Stimulated activated naive CD4-positive, alpha-beta T cell (primary cell): ENCODE measurements around the gene C12orf75.
"Not testable (repeated sequence)": the region's sequence is repeated elsewhere in the genome, so short reads cannot be mapped to it uniquely, and the experiment has no call there.

ENCODE experiments used
- DNase-seq, 6 experiments: peaks; one replicate each; lab custom pipeline; 2025; lab: John Stamatoyannopoulos, UW

C12orf75 gene

GRCh38 chr12:105336411-105336810, 5.9 kb downstream of the C12orf75 start:
- DNase-seq, result no peak

DNA sequence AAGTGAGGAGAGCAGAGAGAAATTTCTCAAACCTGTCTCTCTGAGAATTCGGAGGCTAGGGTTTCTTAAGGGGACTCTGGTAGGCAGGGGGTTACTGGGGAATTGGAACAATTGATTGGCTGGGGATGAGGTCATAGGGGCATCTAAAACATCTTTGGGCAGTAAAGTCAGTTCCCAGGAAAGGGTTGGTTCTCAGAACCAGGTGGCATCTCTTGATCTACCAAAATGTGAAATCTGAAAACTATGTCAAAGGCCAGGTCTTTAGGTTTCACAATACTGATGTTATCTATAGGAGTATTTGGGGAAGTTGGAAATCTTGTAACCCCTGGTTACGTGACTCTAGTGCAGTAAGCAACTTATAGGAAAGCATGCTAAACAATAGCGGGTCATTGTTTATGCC, 6.9 kb downstream of the C12orf75 start:
- DNase-seq, result no peak

GRCh38 chr12:105338966-105339365, 8.5 kb downstream of the C12orf75 start:
- no peak for DNase-seq

DNA sequence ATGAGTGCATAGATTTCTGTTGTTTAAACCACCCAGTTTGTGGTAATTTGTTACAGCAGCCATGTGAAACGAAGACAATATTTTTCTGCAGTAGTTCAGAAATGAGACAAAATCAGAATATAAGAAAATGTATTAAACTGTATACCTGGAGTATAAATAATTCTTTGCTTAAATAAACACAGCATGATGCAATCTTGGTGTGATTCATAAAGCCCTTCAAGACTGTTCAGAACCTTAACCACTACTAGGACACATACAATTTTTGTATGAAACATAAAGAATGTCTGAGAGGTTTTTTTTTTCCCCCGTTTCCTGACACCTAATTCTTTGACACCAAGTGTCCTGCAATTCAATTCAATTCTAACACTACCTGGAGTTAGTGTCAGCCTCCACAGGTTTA, 10.5 kb downstream of the C12orf75 start:
- DNase-seq, result no peak

DNA sequence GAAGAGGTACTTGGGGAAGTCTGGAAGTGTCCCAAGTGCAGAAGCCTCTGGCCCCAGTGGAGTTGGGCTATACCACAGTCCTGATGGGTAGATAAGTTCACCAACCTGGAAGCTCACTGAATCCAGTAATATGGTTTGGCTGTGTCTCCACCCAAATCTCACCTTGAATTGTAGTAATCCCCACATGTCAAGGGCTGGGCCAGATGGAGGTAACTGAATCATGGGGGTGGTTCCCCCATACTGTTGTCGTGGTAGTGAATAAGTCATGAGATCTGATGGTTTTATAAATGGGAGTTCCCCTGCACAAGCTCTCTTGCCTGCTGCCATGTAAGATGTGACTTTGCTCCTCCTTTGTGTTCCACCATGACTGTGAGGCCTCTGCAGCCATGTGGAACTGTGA, 11.1 kb downstream of the C12orf75 start:
- not testable (repeated sequence) for DNase-seq

- no peak for DNase-seq
Measured at GRCh38 chr12:105342464-105342863, 12.0 kb downstream of the C12orf75 start.

- DNase-seq, result no peak
Measured at GRCh38 chr12:105343836-105344235, 13.3 kb downstream of the C12orf75 start.

DNA sequence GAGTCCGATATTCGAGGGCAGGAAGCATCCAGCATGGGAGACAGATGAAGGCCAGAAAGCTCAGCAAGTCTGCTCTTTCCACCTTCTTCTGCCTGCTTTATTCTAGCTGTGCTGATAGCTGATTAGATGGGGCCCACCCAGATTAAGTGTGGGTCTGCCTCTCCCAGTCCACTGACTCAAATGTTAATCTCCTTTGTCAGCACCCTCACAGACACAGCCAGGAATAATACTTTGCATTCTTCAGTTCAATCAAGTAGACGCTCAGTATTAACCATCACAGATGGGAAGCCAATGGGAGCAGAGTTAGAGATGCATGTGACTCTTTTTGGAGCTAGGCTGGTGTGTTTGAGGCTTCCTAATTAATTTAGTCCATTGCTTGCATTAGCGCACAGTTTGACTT, 17.0 kb downstream of the C12orf75 start:
- no peak for DNase-seq

- DNase-seq, result no peak
Measured at GRCh38 chr12:105348142-105348541, 17.7 kb downstream of the C12orf75 start.

DNA sequence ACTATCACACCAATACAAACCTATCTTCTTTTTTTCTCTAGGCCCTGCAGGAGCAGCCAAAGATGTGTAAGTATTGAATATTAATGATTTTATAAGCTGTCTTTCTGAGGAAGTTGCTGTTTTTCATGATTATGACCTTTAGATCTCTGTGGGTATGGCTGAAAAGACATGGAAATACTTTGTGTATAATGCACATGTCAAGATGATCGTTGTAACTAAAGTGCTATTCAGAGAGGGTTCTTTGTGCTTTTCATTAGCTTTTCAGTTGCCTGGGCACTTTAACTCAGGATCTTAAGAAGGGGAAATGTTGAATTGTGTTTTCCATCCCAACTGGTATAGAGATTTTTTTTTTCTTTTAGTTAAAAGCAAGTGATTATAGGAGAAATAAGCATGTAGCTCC, 18.1 kb downstream of the C12orf75 start:
- DNase-seq, result no peak

DNA sequence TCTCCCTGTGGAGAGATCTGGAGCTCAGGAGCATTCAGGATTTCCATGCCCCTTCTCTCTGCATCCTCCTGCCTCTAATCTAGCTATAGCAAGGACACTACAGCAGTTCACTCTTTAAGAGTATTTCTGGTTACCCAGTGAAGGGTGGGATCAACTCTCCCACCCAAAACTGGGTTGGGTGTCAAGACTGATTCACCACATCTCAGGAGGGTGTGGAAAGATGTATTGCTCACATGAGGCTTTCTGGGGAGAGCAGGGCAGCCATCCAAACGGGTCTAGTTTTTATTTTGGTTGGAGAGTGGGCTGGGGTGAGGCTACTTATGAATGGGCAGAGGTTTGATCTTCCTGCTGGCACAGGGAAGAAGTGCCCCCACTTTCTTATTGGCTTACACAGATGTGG, 18.6 kb downstream of the C12orf75 start:
- DNase-seq, result no peak

GRCh38 chr12:105351523-105351922, 21.0 kb downstream of the C12orf75 start:
- no peak for DNase-seq

GRCh38 chr12:105352052-105352451, 21.6 kb downstream of the C12orf75 start:
- no peak for DNase-seq

DNA sequence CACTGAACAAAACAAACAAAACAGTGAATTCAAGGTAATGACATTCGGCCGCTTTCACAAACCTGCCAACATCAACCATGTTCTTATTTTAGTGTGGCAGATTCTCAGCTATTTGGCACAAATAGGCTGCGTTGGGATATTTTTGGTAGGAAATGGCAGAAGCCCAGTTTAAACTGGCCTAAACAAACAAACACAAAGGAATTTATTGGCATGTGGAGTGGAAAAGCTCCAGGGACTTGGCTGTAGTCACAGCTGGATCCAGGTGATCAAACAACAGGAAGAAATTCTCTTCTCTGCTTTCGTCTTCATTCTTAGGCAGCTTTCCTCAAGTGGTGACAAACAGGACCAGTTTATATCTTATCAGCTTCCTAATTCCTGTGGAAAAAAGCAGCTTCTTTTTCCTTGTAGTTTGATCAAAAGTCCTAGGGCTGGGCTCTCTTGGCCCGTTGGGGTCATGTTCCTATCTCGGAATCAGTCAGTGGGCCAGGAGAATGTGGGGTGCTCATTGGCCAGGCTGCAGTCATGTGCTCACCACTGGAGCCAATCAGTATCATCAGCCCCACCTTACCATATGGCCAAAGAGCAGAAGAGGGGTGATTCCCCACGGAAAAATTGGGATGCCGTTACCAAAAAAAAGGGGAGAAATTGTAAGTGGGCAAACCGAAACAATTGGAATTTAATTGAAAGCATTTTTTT, 22.6 kb downstream of the C12orf75 start:
- DNase-seq, result no peak

- DNase-seq, result no peak
Measured at GRCh38 chr12:105355752-105356151, 25.3 kb downstream of the C12orf75 start.

DNA sequence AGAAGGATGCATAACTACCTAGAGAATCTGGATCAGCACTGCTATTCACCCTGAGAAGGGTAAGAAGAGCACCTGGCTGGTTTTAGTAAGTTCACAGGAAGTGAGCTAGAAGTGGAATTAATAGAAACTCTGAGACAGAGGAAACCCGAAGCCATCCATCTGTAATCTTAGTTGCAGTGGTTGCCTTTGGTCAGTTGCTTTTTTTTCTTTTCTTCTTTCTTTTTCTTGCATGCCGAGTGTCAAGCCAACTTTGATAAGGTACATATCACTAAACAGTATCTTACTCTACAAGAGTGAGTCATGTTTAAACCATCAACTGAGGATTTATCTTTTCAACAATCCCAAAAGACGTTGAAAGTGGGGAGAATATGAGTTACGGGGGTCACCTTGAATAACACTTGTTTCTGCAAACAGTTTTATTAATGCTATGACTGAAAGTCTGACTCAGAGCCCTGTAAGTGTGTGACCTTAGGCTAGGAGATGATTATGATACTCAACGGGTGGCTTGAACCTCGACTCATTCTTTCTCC, 26.7 kb downstream of the C12orf75 start:
- DNase-seq, result no peak

DNA sequence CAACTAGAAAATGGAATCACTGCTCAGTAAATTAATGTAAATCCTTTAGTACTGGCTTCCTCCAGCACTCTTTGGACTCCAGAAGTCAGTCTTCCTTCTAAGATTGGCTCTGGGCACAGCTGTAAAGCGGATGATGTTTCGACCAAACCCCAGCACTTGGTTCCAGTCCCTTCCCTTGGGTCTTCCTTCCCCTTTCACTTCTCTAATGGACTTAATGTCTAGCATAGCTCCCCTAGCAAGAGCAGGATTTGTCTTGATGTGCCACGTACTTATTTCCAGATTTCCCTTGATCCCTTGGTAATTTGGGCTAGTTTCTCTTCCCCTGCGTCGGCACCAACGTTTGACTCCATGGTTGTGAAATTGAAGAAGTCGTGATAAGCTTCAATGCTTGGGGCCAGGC, 28.3 kb downstream of the C12orf75 start:
- DNase-seq, result no peak

DNA sequence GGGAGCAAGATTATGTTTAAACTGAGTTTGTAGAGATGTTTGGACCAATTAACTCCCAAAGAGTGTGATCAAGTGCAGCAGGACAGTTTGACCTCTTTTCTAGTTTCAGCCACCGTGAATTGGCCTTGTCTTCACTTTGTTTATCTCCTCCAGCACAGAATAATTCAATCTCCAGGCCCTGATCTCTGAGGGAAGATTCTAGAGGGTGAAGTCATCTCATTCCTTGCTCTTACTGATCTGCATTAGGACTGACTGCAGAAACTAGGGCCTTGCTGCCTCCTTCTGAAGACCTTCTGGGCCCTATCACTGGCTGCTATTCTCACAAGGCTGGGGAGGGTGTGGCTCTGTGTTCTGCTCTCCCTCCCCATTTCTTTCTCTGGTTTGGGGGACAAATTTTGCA, 29.4 kb downstream of the C12orf75 start:
- DNase-seq, result no peak

DNA sequence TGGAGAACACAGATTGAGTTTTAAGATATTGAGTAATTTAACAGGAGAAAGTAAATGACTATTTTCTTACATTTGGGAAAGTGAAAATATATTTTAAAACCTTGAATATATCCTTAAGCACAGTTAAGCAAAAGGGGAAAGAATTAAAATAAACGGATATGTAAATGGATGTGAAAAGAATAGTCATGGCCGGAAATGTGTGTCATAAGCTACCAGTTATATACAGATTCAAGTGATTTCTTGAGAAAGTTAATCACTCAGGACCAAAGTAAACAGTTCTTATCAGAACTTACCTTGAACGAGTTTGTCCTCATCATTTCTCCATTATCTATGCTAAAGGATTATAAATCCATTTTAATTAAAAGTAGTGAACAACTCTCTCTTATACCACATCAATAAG, 33.4 kb downstream of the C12orf75 start:
- no peak for DNase-seq

DNA sequence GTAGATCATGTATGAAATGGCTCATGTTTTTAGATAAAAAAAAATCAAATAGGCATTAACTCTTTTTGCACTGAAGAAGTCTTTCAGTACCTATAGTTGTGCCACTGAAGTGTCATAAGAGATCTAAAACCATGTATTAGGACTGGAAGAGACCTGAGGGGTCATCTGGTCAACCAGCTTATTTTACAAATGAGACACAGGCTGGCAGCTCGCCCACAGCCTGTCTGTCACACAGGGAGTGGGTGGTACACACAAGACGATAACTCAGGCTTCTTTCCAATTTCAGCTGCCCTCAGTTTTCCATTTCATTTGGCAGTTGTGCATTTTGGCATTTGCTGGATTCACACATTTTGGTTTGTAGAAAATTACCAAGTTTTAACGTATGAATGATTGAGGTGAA, 34.7 kb downstream of the C12orf75 start:
- no peak for DNase-seq

DNA sequence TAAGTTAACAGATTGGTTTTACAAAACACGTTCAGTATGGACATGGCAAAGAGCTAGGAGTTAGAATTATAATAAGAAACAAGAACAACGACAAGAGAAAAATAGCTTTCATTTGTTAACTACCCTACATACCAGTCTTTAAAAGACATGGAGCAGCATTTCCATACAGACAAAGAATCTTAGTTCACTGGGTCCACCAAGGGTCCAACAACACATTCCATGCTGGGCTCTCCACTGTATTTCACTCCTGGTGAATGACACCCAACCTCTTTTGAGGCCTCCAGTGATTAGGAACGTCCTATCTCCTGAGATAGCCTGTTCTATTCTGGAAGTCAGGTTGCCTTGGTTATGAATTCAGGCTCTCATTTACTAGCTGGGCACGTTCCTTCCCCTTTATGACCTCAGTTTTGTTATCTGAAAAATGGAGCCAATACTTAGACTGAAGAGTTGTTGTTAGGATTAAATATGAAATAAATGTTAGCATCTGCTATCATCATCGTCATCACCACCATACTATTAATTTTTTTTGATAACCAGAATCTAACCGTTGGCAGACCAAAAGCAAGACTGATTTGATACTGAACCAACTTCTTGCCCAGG, 37.7 kb downstream of the C12orf75 start:
- DNase-seq, result no peak

DNA sequence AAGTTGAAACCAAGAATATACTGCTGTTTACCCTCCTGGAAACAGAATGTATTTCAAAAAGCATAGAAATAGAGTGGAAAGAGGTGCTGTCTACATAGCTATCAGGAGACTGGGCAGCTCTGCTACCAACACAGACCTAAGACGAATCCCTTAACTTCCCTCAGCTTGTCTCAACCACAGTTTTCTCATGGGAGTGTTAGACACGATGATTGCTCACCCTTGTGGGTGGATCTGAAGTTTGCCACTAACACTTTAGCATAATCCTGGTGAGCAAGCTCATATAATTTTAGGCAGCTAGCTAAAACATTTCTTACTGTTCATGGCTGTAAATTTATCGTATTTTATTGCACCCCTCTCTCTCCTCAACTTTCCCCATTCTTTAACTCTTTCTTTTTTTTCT, 38.5 kb downstream of the C12orf75 start:
- no peak for DNase-seq

- no peak for DNase-seq
Measured at GRCh38 chr12:105374303-105374702, 43.8 kb downstream of the C12orf75 start.

- no peak for DNase-seq
Measured at GRCh38 chr12:105377077-105377476, 46.6 kb downstream of the C12orf75 start.
